Upper lobe of left lung (tissue), 4 donors: Measurements from ENCODE around the gene HECA.
"Not testable (repeated sequence)": the region's sequence is repeated elsewhere in the genome, so short reads cannot be mapped to it uniquely, and the experiment has no call there.

ENCODE experiments used
- CTCF ChIP-seq, 6 experiments: fragments of 450-650 bp in 4 of 6; fragments of 200-600 bp in 2 of 6; sonication (generic) in 2 of 6; IDR thresholded peaks; one replicate each; pipeline ENCODE4 v1.5.1; 2016 to 2019; ENCODE audit warnings: antibody characterized with exemption in 6 of 6
- POLR2A ChIP-seq, 4 donors: fragments of 450-650 bp; IDR thresholded peaks; one replicate each; pipeline ENCODE4 v1.5.1; 2016 to 2017; ENCODE audit warnings: antibody characterized with exemption in 4 of 4, mild to moderate bottlenecking in 2 of 4

GRCh38 chr6:139140854-139141253 lies 6.0 kb downstream of the HECA start:
- TF ChIP-seq CTCF, POLR2A (IDR thresholded peaks at IDR 0.05): not testable (repeated sequence)
